GM23248 (cell line): ENCODE data around the gene DKK3. TPM values are rescaled to one million over a fixed set of nuclear protein-coding genes. Genes with fewer than 3 reads are reported as not detected.

Source experiments
- DNase-seq: peaks from one replicate; pipeline ENCODE4 v3.0.0-alpha.2; 2015
- H2AFZ ChIP-seq: fragments of 200-600 bp; sonication (generic); 2 replicates; pipeline ENCODE4 v1.6.1; 2016; ENCODE audit warnings: antibody characterized with exemption
- H3F3A ChIP-seq: fragments of 200-600 bp; sonication (generic); 2 replicates; pipeline ENCODE4 v1.6.1; 2016; ENCODE audit warnings: mild to moderate bottlenecking, antibody characterized with exemption, mixed run types; ENCODE audit not compliant: insufficient read depth
- H3K27ac ChIP-seq: fragments of 200-600 bp; sonication (generic); 2 replicates; pipeline ENCODE4 v1.5.1; 2016; ENCODE audit warnings: mild to moderate bottlenecking
- H3K27me3 ChIP-seq: fragments of 200-600 bp; sonication (generic); replicated peaks from 2 replicates; pipeline ENCODE4 v1.6.1; 2016; ENCODE audit warnings: mild to moderate bottlenecking; ENCODE audit not compliant: insufficient read depth
- H3K36me3 ChIP-seq: fragments of 200-600 bp; sonication (generic); 2 replicates; pipeline ENCODE4 v1.6.1; 2016; ENCODE audit warnings: low read depth, mild to moderate bottlenecking
- H3K4me1 ChIP-seq: fragments of 200-600 bp; sonication (generic); 2 replicates; pipeline ENCODE4 v1.6.1; 2016; ENCODE audit warnings: mild to moderate bottlenecking; ENCODE audit not compliant: insufficient read depth
- H3K4me2 ChIP-seq: fragments of 200-600 bp; sonication (generic); one replicate; pipeline ENCODE4 v1.6.1; 2016; ENCODE audit warnings: mild to moderate bottlenecking; ENCODE audit not compliant: unreplicated experiment
- H3K4me3 ChIP-seq: fragments of 200-600 bp; sonication (generic); 2 replicates; pipeline ENCODE4 v1.5.1; 2016; ENCODE audit warnings: mild to moderate bottlenecking
- H3K79me2 ChIP-seq: fragments of 200-600 bp; sonication (generic); 2 replicates; pipeline ENCODE4 v1.6.1; 2016; ENCODE audit warnings: mild to moderate bottlenecking; ENCODE audit not compliant: insufficient read depth
- H3K9ac ChIP-seq: fragments of 200-600 bp; sonication (generic); 2 replicates; pipeline ENCODE4 v1.6.1; 2016; ENCODE audit warnings: mild to moderate bottlenecking
- H3K9me2 ChIP-seq: fragments of 200-600 bp; sonication (generic); 2 replicates; pipeline ENCODE4 v1.6.1; 2016; ENCODE audit warnings: mixed run types, mild to moderate bottlenecking, moderate library complexity; ENCODE audit not compliant: insufficient read depth
- H3K9me3 ChIP-seq: fragments of 200-600 bp; sonication (generic); one replicate; pipeline ENCODE4 v1.6.1; 2017; ENCODE audit warnings: low read depth
- H4K20me1 ChIP-seq: fragments of 200-600 bp; sonication (generic); 2 replicates; pipeline ENCODE4 v1.6.0; 2016; ENCODE audit not compliant: insufficient read depth
- EZH2 ChIP-seq: fragments of 200-600 bp; sonication (generic); IDR thresholded peaks from 2 replicates; pipeline ENCODE4 v1.6.1; 2018; ENCODE audit warnings: antibody characterized with exemption, mild to moderate bottlenecking; ENCODE audit not compliant: insufficient read depth, poor library complexity, severe bottlenecking
- EZH2phosphoT487 ChIP-seq: fragments of 200-600 bp; sonication (generic); IDR thresholded peaks from 2 replicates; pipeline ENCODE4 v1.6.1; 2018; ENCODE audit warnings: antibody characterized with exemption, moderate library complexity, mild to moderate bottlenecking, low read depth; ENCODE audit not compliant: insufficient read depth
- WGBS, 2 experiments: methylation state at CpG; one replicate each; pipeline ENCODE4 v1.1.6; 2015 to 2017; ENCODE audit warnings: low lambda C conversion rate in 2 of 2, low coverage in 1 of 2; ENCODE audit errors: missing lambda C conversion rate in 2 of 2; 5-methylcytosine and 5-hydroxymethylcytosine counted together
- in situ Hi-C: fragments of 300-500 bp; cut with MboI; formaldehyde crosslinking; loops from 2 replicates; pipeline ENCODE4 v1.15.0; 2020
- polyA plus RNA-seq: library from polyadenylated mRNA; unstranded; fragments of >200 nt; fragmentation: Nextera tagmentation; extraction: Ambion mirVana; gene quantifications from 2 replicates; pipeline ENCODE4 v1.2.1, GENCODE V29; 2016
- total RNA-seq: library from RNA; depleted of rRNA; stranded (reverse); fragments of >200 nt; shearing (Covaris generic); gene quantifications from 2 replicates; pipeline ENCODE4 v1.2.3, GENCODE V29; 2014

The DKK3 gene
- total and polyA plus RNA-seq, 2 experiments from 2014 or later: 225 to 237 TPM

DNA sequence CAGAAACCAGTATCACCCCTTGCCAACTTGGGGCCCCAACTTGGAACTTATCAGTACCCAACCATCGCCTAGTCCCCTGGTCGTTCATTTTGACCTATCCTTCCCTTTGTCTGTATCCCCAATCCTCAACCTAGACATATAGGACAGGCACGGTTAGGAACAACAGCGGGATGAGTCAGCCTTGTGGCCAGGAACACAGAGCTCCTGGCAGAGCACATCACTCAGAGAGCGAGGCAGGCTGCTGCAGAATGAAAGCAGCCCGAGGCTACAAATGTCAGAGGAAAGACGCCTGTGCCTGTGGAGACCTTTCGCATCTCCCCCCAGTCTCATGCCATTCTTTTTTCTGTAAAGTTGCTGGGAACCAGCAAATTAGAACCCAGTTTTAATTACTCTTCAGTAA lies 14.6 kb downstream of the DKK3 start:
- Histone ChIP-seq H3K9me2 (no peaks in the 10 kb centered on the region), H3K9me3 (no peaks in the 10 kb centered on the region), H3K27me3 (no peaks in the 10 kb centered on the region), H3F3A (peaks cover 42% of the 10 kb centered on the region), H4K20me1 (no peaks in the 10 kb centered on the region), H3K4me1 (peaks cover 55% of the 10 kb centered on the region), H3K36me3 (no peaks in the 10 kb centered on the region), H3K79me2 (no peaks in the 10 kb centered on the region), H3K4me2 (peak overlapping the region; percentile 58), H2AFZ (peak overlapping the region; percentile 58; the same call in 1 of the 2 replicates), H3K4me3 (peak overlapping the region; percentile 24), H3K9ac (peak overlapping the region; percentile 32), H3K27ac (peak overlapping the region; percentile 68)
- peak; percentile 95 for DNase-seq
- no peak for TF ChIP-seq EZH2
- in situ Hi-C loops: no loop called here
- 2 to 3% methylated on average over 8 of the region's 8 CpGs for WGBS, 2 experiments

DNA sequence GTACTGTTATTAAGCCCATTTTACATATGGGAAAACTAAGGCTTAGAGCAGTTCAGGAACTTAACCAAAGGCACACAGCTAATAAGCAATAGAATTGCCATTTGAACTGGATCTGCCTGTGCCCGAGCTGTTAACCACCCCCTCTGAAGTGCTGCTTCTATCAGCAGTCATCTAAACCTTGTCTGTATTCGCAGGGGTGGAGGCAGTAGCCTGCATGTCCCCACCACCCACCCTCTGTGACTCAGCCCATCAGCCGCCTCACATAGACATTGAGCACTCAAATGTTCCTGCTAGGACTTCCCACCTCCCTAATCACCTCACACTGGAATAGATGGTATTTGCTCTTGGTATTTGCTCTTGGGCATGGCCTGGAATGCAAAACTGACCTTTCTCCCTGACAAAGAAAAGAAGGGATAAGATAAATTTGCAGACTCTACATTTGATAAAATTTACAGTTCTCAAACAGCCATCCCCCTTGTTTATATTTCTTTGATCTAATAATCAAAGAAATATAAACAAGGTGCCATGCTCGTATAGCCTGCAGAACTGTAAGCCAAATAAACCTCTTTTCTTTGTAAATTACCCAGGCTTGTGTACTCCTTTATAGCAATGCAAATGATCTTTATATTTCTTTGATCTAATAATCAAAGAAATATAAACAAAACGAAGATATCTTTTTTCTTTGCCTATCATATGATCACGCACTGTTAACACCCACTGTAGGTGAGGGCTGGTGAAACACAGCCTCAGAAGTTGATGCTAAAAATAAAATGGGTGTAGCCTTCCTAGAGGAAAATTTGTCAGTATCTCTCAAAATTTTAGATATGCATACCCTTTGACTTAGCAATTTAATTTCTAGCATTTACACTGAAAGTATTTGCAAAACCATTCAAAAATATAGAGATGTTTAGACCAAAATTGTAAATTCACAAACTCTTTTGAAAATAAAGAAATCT lies 15.9 kb downstream of the DKK3 start:
- Histone ChIP-seq H3K9me2 (no peaks in the 10 kb centered on the region), H3K9me3 (no peaks in the 10 kb centered on the region), H3K36me3 (no peaks in the 10 kb centered on the region), H3K9ac (no peak overlapping the region), H3K27ac (peak overlapping the region; percentile 39), H3K4me3 (0 out of 2 replicates have a peak overlapping the region, but pooled peaks have one; percentile 8), H4K20me1 (no peaks in the 10 kb centered on the region), H3F3A (peaks cover 48% of the 10 kb centered on the region), H3K4me1 (peaks cover 56% of the 10 kb centered on the region), H2AFZ (no peak overlapping the region), H3K4me2 (peak overlapping the region; percentile 12), H3K27me3 (no peaks in the 10 kb centered on the region), H3K79me2 (no peaks in the 10 kb centered on the region)
- WGBS, 2 experiments: 55 to 57% methylated on average over 6 of the region's 6 CpGs
- peak; percentile 69 for DNase-seq
- TF ChIP-seq EZH2: no peak
- no peak for TF ChIP-seq EZH2phosphoT487
- in situ Hi-C loops: no loop called here

DNA sequence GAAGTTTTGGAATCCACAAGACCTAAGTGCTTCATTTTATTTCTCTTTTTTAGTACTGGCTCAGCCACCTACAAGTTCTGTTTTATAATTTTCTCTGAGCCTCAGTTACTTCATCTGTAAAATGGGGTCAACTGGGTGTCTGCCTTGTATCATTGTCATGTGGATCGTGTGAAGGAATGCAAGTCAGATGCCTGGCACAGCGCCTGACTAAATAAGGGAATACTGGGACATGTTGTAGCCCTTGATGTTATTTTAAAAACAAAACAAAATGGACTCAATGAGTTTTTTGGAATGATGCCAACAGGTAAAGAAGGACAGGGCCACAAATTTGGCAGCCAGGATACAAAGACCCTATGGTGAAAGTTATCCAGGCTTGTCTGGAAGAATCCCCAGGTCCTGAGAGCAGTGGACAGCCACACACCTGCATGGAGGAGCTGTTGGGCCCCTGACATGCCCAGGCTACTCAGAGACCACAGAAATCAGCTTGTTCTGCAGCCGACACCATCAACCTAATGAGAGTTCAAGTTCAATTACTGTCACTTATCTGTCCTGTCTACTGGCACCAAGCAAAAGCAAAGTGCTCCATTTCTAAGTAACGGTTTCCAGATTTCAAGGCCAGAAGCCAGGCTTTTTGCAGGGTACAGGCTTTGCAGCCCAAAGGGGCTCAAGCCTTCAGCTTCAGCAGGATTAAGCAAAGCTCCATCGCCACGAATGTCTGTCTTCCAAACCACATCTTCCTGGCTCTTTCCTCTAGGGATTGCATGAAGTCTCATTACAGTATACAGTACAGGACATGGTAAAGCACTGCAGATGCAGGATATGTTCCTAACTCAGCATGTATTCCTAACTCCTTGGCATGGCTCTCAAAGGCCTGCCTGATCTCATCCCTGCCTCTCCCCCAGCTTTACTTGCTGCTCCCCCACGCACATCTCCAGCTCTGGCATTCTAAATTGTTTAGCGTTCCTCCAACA lies 18.4 kb downstream of the DKK3 start:
- Histone ChIP-seq H3K79me2 (no peaks in the 10 kb centered on the region), H3F3A (peaks cover 69% of the 10 kb centered on the region), H3K27me3 (no peaks in the 10 kb centered on the region), H3K9me2 (no peaks in the 10 kb centered on the region), H3K9me3 (no peaks in the 10 kb centered on the region), H3K9ac (no peak overlapping the region), H3K27ac (peak overlapping the region; percentile 13; the same call in 1 of the 2 replicates), H3K4me1 (peaks cover 79% of the 10 kb centered on the region), H3K4me3 (no peak overlapping the region), H3K36me3 (no peaks in the 10 kb centered on the region), H2AFZ (no peak overlapping the region), H4K20me1 (no peaks in the 10 kb centered on the region), H3K4me2 (no peak overlapping the region)
- peak; percentile 51 for DNase-seq
- 47 to 50% methylated on average over 8 of the region's 8 CpGs for WGBS, 2 experiments
- no peak for TF ChIP-seq EZH2
- no peak for TF ChIP-seq EZH2phosphoT487
- in situ Hi-C loops: no loop called here

DNA sequence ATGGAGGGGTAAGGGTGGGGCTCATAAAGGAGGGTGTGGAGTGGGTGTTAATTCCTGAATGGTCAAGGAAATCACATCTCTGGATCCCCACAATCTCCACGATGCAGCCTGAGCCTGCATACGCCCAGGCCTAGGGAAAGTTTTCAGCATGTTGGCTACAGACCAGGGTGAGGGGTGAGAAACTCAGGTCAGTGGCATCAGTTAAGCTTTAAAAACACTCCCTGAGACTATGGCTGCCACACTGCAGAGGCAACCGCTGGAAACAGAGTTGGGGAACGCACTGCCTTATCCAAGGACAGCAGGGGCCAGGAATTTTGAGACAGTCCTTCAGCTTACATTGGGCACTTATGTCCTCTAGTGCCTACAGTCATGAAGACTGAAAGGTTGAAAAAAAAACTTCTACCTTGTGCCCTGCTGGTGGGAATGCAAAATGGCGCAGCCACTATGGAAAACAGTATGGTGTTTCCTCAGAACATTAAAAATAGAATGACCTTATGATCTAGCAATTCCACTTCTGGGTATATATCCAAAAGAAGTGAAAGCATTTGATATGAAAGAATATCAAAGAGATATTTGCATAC lies 19.7 kb downstream of the DKK3 start:
- Histone ChIP-seq H3K9me2 (no peaks in the 10 kb centered on the region), H4K20me1 (no peaks in the 10 kb centered on the region), H3K36me3 (no peaks in the 10 kb centered on the region), H3K27me3 (no peaks in the 10 kb centered on the region), H3F3A (peaks cover 82% of the 10 kb centered on the region), H3K9ac (peak overlapping the region; percentile 72), H3K4me3 (no peak overlapping the region), H3K4me1 (peaks cover 87% of the 10 kb centered on the region), H3K4me2 (peak overlapping the region; percentile 75), H2AFZ (no peak overlapping the region), H3K27ac (peak overlapping the region; percentile 96), H3K9me3 (no peaks in the 10 kb centered on the region), H3K79me2 (no peaks in the 10 kb centered on the region)
- WGBS, 2 experiments: 79 to 98% methylated on average over 4 to 5 of the region's 5 CpGs
- in situ Hi-C loops: no loop called here
- TF ChIP-seq EZH2phosphoT487 (no peak), EZH2 (no peak)
- no peak for DNase-seq
